Thoracic aorta (tissue), 2 donors: ENCODE results near the gene GJB5. TPM values are rescaled to one million over a fixed set of nuclear protein-coding genes. Genes with fewer than 3 reads are reported as not detected.
A peak's percentile ranks its signal among the peaks of the same experiment; 100 is the strongest.

Source experiments
- ATAC-seq: fragments of 150-250 bp; one replicate; pipeline ENCODE4 v1.8.0; 2017; ENCODE audit warnings: low read depth; ENCODE audit not compliant: insufficient number of reproducible peaks, low FRiP score
- DNase-seq: peaks from one replicate; pipeline ENCODE4 v3.0.0-alpha.2; 2020; ENCODE audit warnings: low spot score
- H3K27ac ChIP-seq, 2 donors: fragments of 200-600 bp; sonication (generic); 1 replicate in 1 of 2; 2 replicates in 1 of 2; pipeline ENCODE4 v1.5.1; 2016; ENCODE audit warnings: mild to moderate bottlenecking in 2 of 2, moderate library complexity in 2 of 2
- H3K27me3 ChIP-seq: fragments of 200-600 bp; sonication (generic); replicated peaks from 2 replicates; pipeline ENCODE4 v1.6.0; 2016; ENCODE audit warnings: mild to moderate bottlenecking; ENCODE audit not compliant: insufficient read depth
- H3K36me3 ChIP-seq: fragments of 200-600 bp; sonication (generic); one replicate; pipeline ENCODE4 v1.5.1; 2016
- H3K4me1 ChIP-seq, 2 donors: fragments of 200-600 bp; sonication (generic); 1 replicate in 1 of 2; 2 replicates in 1 of 2; pipeline versions ENCODE4 v1.5.1 to v1.6.0; 2016; ENCODE audit warnings: low read depth in 2 of 2, mild to moderate bottlenecking in 1 of 2; ENCODE audit not compliant: control insufficient read depth in 1 of 2
- H3K4me3 ChIP-seq: fragments of 200-600 bp; sonication (generic); 2 replicates; pipeline ENCODE4 v1.5.1; 2016; ENCODE audit warnings: mild to moderate bottlenecking
- H3K9me3 ChIP-seq: fragments of 200-600 bp; sonication (generic); 2 replicates; pipeline ENCODE4 v1.5.1; 2016
- CTCF ChIP-seq: fragments of 200-600 bp; sonication (generic); IDR thresholded peaks from one replicate; pipeline ENCODE4 v1.5.1; 2019; ENCODE audit warnings: antibody characterized with exemption
- total RNA-seq, 2 donors: library from RNA; depleted of rRNA; stranded (reverse); fragments of >200 nt; gene quantifications; one replicate each; pipeline versions ENCODE4 v1.1.0 to v1.2.3, GENCODE V29; 2016

The GJB5 gene
- total RNA-seq, 2 donors from 2014 or later, result not detected

- Histone ChIP-seq H3K27me3 (no peaks in the 10 kb centered on the region), H3K36me3 (no peaks in the 10 kb centered on the region), H3K4me1 (no peaks in the 10 kb centered on the region), H3K9me3 (no peaks in the 10 kb centered on the region), H3K27ac (no peak overlapping the region), H3K4me3 (no peak overlapping the region)
- ATAC-seq (no peak), DNase-seq (no peak)
- no peak for TF ChIP-seq CTCF
Observed at GRCh38 chr1:34739613-34740012, 15.2 kb upstream of the GJB5 start.

- Histone ChIP-seq H3K4me3 (no peak overlapping the region), H3K36me3 (no peaks in the 10 kb centered on the region), H3K27ac (no peak overlapping the region), H3K4me1 (no peaks in the 10 kb centered on the region), H3K27me3 (no peaks in the 10 kb centered on the region), H3K9me3 (no peaks in the 10 kb centered on the region)
- no peak for TF ChIP-seq CTCF
- ATAC-seq, result no peak
- DNase-seq, result no peak
Observed at GRCh38 chr1:34740161-34740868, 14.5 kb upstream of the GJB5 start.

- DNase-seq (no peak), ATAC-seq (peak; percentile 41)
- H3K36me3 ChIP-seq, result no peaks in the 10 kb centered on the region
- no peak overlapping the region for H3K4me3 ChIP-seq
- no peaks in the 10 kb centered on the region for H3K27me3 ChIP-seq
- H3K9me3 ChIP-seq, result no peaks in the 10 kb centered on the region
- no peak overlapping the region for H3K27ac ChIP-seq
- no peaks in the 10 kb centered on the region for H3K4me1 ChIP-seq
- TF ChIP-seq CTCF, result peak; percentile 91
Observed at GRCh38 chr1:34742667-34743270, 12.1 kb upstream of the GJB5 start.

- H3K27ac ChIP-seq, result no peak overlapping the region
- H3K4me3 ChIP-seq, result no peak overlapping the region
- ATAC-seq (no peak), DNase-seq (no peak)
- no peaks in the 10 kb centered on the region for H3K9me3 ChIP-seq
- no peaks in the 10 kb centered on the region for H3K27me3 ChIP-seq
- no peaks in the 10 kb centered on the region for H3K36me3 ChIP-seq
- TF ChIP-seq CTCF, result no peak
- H3K4me1 ChIP-seq, result no peaks in the 10 kb centered on the region
Observed at GRCh38 chr1:34743775-34744174, 11.1 kb upstream of the GJB5 start.

- no peak for TF ChIP-seq CTCF
- no peaks in the 10 kb centered on the region for H3K4me1 ChIP-seq
- H3K27ac ChIP-seq, result no peak overlapping the region
- H3K4me3 ChIP-seq, result no peak overlapping the region
- no peak for ATAC-seq
- no peaks in the 10 kb centered on the region for H3K9me3 ChIP-seq
- H3K36me3 ChIP-seq, result no peaks in the 10 kb centered on the region
- no peak for DNase-seq
- H3K27me3 ChIP-seq, result no peaks in the 10 kb centered on the region
Observed at GRCh38 chr1:34744851-34745250, 10.0 kb upstream of the GJB5 start.
